Tibial artery (tissue), 4 donors: ENCODE data around the gene CNTN4.

Experiments
- DNase-seq, 2 donors: peaks; one replicate each; pipeline ENCODE4 v3.0.0-alpha.2; 2019
- H3K27ac ChIP-seq, 2 donors: fragments of 200-600 bp; sonication (generic) in 1 of 2; 1 replicate in 1 of 2; 2 replicates in 1 of 2; pipeline ENCODE4 v1.5.1; 2018 to 2019; ENCODE audit warnings: mild to moderate bottlenecking in 1 of 2
- H3K27me3 ChIP-seq, 2 donors: fragments of 200-600 bp; sonication (generic) in 1 of 2; one replicate each; pipeline versions ENCODE4 v1.5.1 to v1.6.0; 2016 to 2019
- H3K36me3 ChIP-seq, 3 donors: fragments of 200-600 bp; sonication (generic) in 2 of 3; one replicate each; pipeline ENCODE4 v1.5.1; 2016 to 2019; ENCODE audit warnings: mild to moderate bottlenecking in 2 of 3
- H3K4me1 ChIP-seq, 4 donors: fragments of 200-600 bp; sonication (generic) in 2 of 4; 1 replicate in 3 of 4; 2 replicates in 1 of 4; pipeline ENCODE4 v1.5.1; 2016 to 2019
- H3K4me3 ChIP-seq, 2 donors: fragments of 200-600 bp; sonication (generic) in 1 of 2; 1 replicate in 1 of 2; 2 replicates in 1 of 2; pipeline ENCODE4 v1.5.1; 2018 to 2019; ENCODE audit warnings: mild to moderate bottlenecking in 2 of 2
- H3K9me3 ChIP-seq, 3 donors: fragments of 200-600 bp; sonication (generic) in 1 of 3; one replicate each; pipeline ENCODE4 v1.5.1; 2016 to 2019
- intact Hi-C: fragments of 100-400 bp; cut with DNase I; formaldehyde crosslinking; loops from one replicate; pipeline ENCODE4 v1.15.0; 2023; ENCODE audit warnings: low total_unique reads
- TF ChIP-seq, protein P1 (sequence below), 2 experiments: fragments of 200-600 bp in 1 of 2; fragments of 450-650 bp in 1 of 2; IDR thresholded peaks; one replicate each; pipeline ENCODE4 v1.5.1; 2017 to 2019; ENCODE audit warnings: antibody characterized with exemption in 2 of 2, mild to moderate bottlenecking in 1 of 2, moderate library complexity in 1 of 2

CNTN4 gene

DNA sequence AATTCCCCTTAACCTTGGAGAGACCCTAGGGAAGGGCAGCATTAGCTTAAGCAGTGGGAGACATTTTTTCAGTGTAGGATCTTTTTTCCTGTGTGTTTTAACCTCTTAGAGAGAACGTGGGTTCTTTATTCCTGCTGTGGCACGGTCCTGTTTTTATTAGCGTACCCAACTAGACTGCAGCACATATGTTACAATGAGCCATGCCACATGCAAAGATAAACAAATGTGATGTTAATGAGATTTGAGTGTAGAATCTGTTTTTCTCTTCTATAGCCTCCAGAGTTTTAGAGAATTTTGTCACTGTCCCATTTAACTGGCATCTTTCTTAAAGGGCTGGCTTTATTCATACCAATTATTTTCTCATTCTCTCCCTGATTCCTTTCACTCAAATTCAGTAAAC lies 347.5 kb downstream of the CNTN4 start:
- Histone ChIP-seq H3K36me3 (no peaks in the 10 kb centered on the region), H3K4me3 (no peak overlapping the region), H3K27ac (no peak overlapping the region), H3K27me3 (no peaks in the 10 kb centered on the region), H3K4me1 (no peaks in the 10 kb centered on the region), H3K9me3 (no peaks in the 10 kb centered on the region)
- intact Hi-C loops = no loop called here
- TF ChIP-seq, protein P1, sequence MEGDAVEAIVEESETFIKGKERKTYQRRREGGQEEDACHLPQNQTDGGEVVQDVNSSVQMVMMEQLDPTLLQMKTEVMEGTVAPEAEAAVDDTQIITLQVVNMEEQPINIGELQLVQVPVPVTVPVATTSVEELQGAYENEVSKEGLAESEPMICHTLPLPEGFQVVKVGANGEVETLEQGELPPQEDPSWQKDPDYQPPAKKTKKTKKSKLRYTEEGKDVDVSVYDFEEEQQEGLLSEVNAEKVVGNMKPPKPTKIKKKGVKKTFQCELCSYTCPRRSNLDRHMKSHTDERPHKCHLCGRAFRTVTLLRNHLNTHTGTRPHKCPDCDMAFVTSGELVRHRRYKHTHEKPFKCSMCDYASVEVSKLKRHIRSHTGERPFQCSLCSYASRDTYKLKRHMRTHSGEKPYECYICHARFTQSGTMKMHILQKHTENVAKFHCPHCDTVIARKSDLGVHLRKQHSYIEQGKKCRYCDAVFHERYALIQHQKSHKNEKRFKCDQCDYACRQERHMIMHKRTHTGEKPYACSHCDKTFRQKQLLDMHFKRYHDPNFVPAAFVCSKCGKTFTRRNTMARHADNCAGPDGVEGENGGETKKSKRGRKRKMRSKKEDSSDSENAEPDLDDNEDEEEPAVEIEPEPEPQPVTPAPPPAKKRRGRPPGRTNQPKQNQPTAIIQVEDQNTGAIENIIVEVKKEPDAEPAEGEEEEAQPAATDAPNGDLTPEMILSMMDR (IDR thresholded peaks at IDR 0.05) = no peak
- DNase-seq = no peak

DNA sequence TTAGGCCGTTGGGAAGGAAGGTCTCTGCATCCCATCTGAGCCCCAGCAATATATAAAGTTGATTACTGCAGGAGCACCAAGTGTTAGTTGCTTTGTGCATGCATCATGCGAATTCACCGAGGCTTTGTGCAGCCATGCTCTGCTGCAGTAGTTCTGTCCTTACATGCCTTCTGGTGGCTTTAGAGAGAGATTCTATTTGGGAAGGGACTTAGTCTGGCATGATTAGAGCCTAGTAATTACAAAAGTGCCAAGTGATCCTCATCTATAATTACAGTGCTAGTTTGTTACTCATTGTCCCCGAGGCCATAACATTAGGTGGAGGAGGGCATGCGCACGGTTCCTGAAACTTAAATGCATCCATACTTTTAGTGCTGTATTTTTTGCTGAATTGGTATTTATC lies 353.6 kb downstream of the CNTN4 start:
- Histone ChIP-seq H3K4me3 (no peak overlapping the region), H3K27me3 (no peaks in the 10 kb centered on the region), H3K36me3 (no peaks in the 10 kb centered on the region), H3K27ac (no peak overlapping the region), H3K9me3 (no peaks in the 10 kb centered on the region), H3K4me1 (peaks cover 0 to 10% (median 3%) of the 10 kb centered on the region in 4 donors)
- intact Hi-C loops = no loop called here
- TF ChIP-seq, protein P1 (IDR thresholded peaks at IDR 0.05) = no peak
- no peak for DNase-seq

DNA sequence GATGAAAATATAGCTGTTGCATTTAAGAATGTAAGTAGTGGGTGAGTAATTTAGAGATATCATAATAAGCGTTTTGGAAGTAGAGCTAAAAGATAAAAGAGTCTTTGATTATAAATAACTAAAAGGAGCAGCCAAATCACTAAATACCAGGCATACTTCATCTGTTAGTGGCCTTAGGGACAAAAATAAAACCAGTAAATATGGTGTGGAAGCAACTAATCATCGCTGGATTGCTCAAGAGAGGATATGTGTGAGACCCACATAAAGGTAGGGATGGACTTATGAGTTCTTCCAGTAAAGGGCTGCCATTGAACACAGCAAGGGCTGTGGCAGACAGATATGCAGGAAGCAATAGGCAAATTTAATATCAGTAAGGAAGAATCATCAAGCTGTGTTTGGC lies 356.2 kb downstream of the CNTN4 start:
- intact Hi-C loops = no loop called here
- TF ChIP-seq, protein P1 (IDR thresholded peaks at IDR 0.05) = no peak

DNA sequence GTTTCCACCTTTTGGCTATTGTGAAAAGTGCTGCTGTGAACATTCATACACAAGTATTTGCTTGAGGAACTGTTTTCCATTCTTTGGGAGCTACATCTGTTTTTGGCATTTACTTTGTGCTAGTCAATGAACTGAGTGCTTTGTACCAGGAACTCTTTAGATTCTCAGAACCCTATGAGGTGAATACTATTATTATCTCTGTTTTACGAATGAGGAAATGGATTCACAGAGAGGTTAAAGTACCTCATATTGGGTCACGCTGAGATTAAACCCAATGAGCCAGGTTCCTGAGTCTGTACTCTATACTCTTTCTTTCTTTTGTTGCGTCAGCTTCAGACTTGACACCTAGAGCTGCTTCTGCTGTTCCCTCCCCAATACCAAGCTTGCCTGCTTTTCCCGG lies 358.1 kb downstream of the CNTN4 start:
- no peaks in the 10 kb centered on the region for H3K36me3 ChIP-seq
- no peaks in the 10 kb centered on the region for H3K27me3 ChIP-seq
- TF ChIP-seq, protein P1 (IDR thresholded peaks at IDR 0.05) = no peak
- H3K27ac ChIP-seq = no peak overlapping the region
- H3K4me1 ChIP-seq = peaks cover 0 to 10% (median 3%) of the 10 kb centered on the region in 4 donors
- no peak overlapping the region for H3K4me3 ChIP-seq
- intact Hi-C loops = no loop called here
- no peak for DNase-seq
- H3K9me3 ChIP-seq = no peaks in the 10 kb centered on the region

More for the DNA sequence above, 356.2 kb downstream of the CNTN4 start:
- DNase-seq = no peak
- H3K27me3 ChIP-seq = no peaks in the 10 kb centered on the region
- no peak overlapping the region for H3K4me3 ChIP-seq
- no peak overlapping the region for H3K27ac ChIP-seq
- H3K36me3 ChIP-seq = no peaks in the 10 kb centered on the region
- H3K4me1 ChIP-seq = peaks cover 0 to 10% (median 3%) of the 10 kb centered on the region in 4 donors
- no peaks in the 10 kb centered on the region for H3K9me3 ChIP-seq

DNA sequence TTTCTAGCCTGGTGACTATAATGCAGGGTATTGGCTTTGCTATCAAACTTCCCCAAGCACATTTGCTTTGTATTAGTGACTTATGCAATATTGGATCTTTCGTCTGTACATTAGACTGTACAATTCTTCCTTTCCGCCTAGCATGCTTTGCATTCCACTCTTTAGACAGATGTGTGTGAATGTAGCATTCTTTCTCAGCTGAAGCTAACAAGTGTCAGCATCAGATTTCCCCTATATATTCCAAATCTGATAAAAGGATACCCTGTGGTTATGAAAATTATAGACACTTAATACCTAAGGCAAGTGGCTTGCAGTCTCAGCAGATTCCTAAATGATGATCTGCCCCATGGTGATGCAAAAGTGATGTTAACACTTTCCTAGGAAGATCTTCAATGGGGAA lies 360.1 kb downstream of the CNTN4 start:
- no peak for DNase-seq
- intact Hi-C loops = no loop called here
- no peaks in the 10 kb centered on the region for H3K9me3 ChIP-seq

More for the DNA sequence above, 360.1 kb downstream of the CNTN4 start:
- Histone ChIP-seq H3K27ac (no peak overlapping the region), H3K36me3 (no peaks in the 10 kb centered on the region), H3K4me3 (no peak overlapping the region), H3K27me3 (no peaks in the 10 kb centered on the region), H3K4me1 (peaks cover 0 to 18% (median 0%) of the 10 kb centered on the region in 4 donors)
- TF ChIP-seq, protein P1 (IDR thresholded peaks at IDR 0.05) = no peak
